Measurements from ENCODE around the gene DCDC2B.

The DCDC2B gene

GRCh38 chr1:32263744-32264143, 54.9 kb downstream of the DCDC2B start:
- peak; percentile 47 for DNase-seq

Measured in central memory CD4-positive, alpha-beta T cell (primary cell).